LNCaP clone FGC (cell line): Measurements from ENCODE around the gene DEF6.
A peak's percentile ranks its signal among the peaks of the same experiment; 100 is the strongest.

Experiments
- DNase-seq: peaks from one replicate; pipeline ENCODE4 v3.0.0-alpha.2; 2011; ENCODE audit warnings: low read depth
- H3K4me3 ChIP-seq: 2 replicates; pipeline ENCODE4 v1.5.1; 2011; ENCODE audit warnings: mild to moderate bottlenecking, low read depth, low read length, control low read depth
- CTCF ChIP-seq: IDR thresholded peaks from 2 replicates; pipeline ENCODE4 v1.5.1; 2012; ENCODE audit warnings: mild to moderate bottlenecking; ENCODE audit not compliant: control insufficient read depth, insufficient read depth; ENCODE audit errors: extremely low read depth

DEF6 gene

GRCh38 chr6:35360349-35361138 is 62.9 kb downstream of the DEF6 start:
- no peak for TF ChIP-seq CTCF
- no peak overlapping the region for H3K4me3 ChIP-seq
- DNase-seq, result peak; percentile 46

- no peak for DNase-seq
- no peak overlapping the region for H3K4me3 ChIP-seq
- TF ChIP-seq CTCF, result no peak
These were observed 64.6 kb downstream of the DEF6 start for GRCh38 chr6:35362200-35362599.

- no peak for DNase-seq
- H3K4me3 ChIP-seq, result no peak overlapping the region
- TF ChIP-seq CTCF, result no peak
These were observed 65.7 kb downstream of the DEF6 start for GRCh38 chr6:35363293-35363750.

GRCh38 chr6:35365594-35366203 is 68.1 kb downstream of the DEF6 start:
- H3K4me3 ChIP-seq, result no peak overlapping the region
- TF ChIP-seq CTCF, result no peak
- no peak for DNase-seq

GRCh38 chr6:35366204-35366596 is 68.6 kb downstream of the DEF6 start:
- DNase-seq, result no peak
- TF ChIP-seq CTCF, result no peak
- no peak overlapping the region for H3K4me3 ChIP-seq

GRCh38 chr6:35367646-35368037 is 70.0 kb downstream of the DEF6 start:
- TF ChIP-seq CTCF, result no peak
- DNase-seq, result no peak
- H3K4me3 ChIP-seq, result no peak overlapping the region
